Right atrium auricular region (tissue), 2 donors: ENCODE data around the gene PIGM. TPM values are rescaled to one million over a fixed set of nuclear protein-coding genes. Genes with fewer than 3 reads are reported as not detected.
A peak's percentile ranks its signal among the peaks of the same experiment; 100 is the strongest.

Experiments
- DNase-seq: peaks from one replicate; pipeline ENCODE4 v3.0.0-alpha.2; 2019; ENCODE audit warnings: low spot score
- H3K27ac ChIP-seq, 2 donors: fragments of 200-600 bp; sonication (generic); 1 replicate in 1 of 2; 2 replicates in 1 of 2; pipeline ENCODE4 v1.5.1; 2016 to 2019
- H3K27me3 ChIP-seq, 2 donors: fragments of 200-600 bp; sonication (generic); one replicate each; pipeline versions ENCODE4 v1.5.1 to v1.6.0; 2017 to 2019
- H3K36me3 ChIP-seq: fragments of 200-600 bp; sonication (generic); one replicate; pipeline ENCODE4 v1.5.1; 2016
- H3K4me1 ChIP-seq, 2 donors: fragments of 200-600 bp; sonication (generic); one replicate each; pipeline versions ENCODE4 v1.5.1 to v1.6.0; 2017 to 2019
- H3K4me3 ChIP-seq, 2 donors: fragments of 200-600 bp; sonication (generic); 1 replicate in 1 of 2; 2 replicates in 1 of 2; pipeline ENCODE4 v1.5.1; 2017 to 2019; ENCODE audit warnings: mild to moderate bottlenecking in 1 of 2, moderate library complexity in 1 of 2
- H3K9me3 ChIP-seq, 2 donors: fragments of 200-600 bp; sonication (generic); one replicate each; pipeline ENCODE4 v1.5.1; 2019
- total RNA-seq, 2 donors: library from RNA; depleted of rRNA; stranded (reverse); fragments of >200 nt; gene quantifications; one replicate each; pipeline ENCODE4 v1.1.0, GENCODE V29; 2016
- TF ChIP-seq, protein P1 (sequence below), 2 donors: fragments of 200-600 bp; sonication (generic); IDR thresholded peaks; one replicate each; pipeline ENCODE4 v1.5.1; 2019; ENCODE audit warnings: antibody characterized with exemption in 2 of 2

The PIGM gene
- total RNA-seq, 2 donors from 2014 or later, result 2.4 to 3.2 TPM

DNA sequence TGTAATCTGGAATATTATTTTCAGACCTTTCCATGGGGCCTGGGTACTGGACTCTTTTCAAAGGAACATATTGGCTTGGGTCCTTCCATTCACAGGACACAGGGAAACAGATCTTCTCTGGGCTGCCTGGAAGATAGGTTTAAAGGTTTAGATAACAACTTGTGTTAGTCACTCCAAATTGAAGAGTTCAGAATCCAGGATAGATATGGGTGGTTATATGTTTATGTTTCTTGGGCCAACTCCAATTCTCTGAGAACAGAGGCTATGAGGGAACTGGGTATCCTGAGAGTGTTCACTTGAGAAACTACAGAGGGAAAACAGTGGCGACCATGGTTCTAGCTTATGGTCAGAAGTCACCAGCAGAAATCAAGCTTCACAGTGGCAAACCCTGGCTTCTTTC lies 8.7 kb upstream of the PIGM start:
- TF ChIP-seq, protein P1, sequence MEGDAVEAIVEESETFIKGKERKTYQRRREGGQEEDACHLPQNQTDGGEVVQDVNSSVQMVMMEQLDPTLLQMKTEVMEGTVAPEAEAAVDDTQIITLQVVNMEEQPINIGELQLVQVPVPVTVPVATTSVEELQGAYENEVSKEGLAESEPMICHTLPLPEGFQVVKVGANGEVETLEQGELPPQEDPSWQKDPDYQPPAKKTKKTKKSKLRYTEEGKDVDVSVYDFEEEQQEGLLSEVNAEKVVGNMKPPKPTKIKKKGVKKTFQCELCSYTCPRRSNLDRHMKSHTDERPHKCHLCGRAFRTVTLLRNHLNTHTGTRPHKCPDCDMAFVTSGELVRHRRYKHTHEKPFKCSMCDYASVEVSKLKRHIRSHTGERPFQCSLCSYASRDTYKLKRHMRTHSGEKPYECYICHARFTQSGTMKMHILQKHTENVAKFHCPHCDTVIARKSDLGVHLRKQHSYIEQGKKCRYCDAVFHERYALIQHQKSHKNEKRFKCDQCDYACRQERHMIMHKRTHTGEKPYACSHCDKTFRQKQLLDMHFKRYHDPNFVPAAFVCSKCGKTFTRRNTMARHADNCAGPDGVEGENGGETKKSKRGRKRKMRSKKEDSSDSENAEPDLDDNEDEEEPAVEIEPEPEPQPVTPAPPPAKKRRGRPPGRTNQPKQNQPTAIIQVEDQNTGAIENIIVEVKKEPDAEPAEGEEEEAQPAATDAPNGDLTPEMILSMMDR (IDR thresholded peaks at IDR 0.05), result no peak
- Histone ChIP-seq H3K9me3 (no peaks in the 10 kb centered on the region), H3K4me1 (no peaks in the 10 kb centered on the region), H3K27me3 (no peaks in the 10 kb centered on the region), H3K27ac (no peak overlapping the region), H3K36me3 (no peaks in the 10 kb centered on the region), H3K4me3 (no peak overlapping the region)
- no peak for DNase-seq

DNA sequence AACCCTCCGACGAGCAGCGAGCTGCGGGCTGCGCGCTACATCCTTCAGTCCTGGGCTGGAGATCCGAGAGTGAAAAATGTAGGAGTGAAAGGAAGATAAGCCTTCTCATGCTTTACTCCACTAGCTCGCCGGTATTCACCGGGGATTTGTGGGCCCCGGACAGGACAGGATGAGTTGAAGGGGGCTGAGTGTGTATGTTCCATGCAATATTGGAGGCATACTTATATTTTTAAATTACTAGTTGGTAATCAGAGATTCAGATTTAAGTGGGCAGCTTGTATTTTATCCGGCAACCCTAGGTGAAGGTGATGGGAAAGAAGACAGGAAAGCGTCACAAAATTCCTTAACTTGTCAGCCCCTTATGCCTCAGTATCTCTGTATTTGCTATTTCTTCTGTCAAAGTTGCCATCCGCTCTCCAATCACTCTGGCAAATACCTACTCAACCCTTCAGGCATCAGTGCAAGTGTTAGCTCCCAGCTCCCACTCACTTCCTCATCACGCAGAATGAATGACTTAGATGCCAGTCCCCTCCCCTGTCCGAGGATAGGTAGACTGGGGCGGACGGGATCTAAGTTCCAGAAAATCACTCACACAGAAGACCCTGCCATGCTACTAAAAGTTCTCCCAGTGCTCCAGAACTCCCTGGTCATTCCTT lies 503 bp upstream of the PIGM start:
- DNase-seq, result no peak
- Histone ChIP-seq H3K27me3 (no peaks in the 10 kb centered on the region), H3K4me3 (peak overlapping the region; percentile 86 to 87), H3K9me3 (no peaks in the 10 kb centered on the region), H3K36me3 (no peaks in the 10 kb centered on the region), H3K27ac (peak overlapping the region; percentile 81 to 82), H3K4me1 (peaks cover 0 to 22% of the 10 kb centered on the region in 2 donors)
- TF ChIP-seq, protein P1 (IDR thresholded peaks at IDR 0.05), result no peak

DNA sequence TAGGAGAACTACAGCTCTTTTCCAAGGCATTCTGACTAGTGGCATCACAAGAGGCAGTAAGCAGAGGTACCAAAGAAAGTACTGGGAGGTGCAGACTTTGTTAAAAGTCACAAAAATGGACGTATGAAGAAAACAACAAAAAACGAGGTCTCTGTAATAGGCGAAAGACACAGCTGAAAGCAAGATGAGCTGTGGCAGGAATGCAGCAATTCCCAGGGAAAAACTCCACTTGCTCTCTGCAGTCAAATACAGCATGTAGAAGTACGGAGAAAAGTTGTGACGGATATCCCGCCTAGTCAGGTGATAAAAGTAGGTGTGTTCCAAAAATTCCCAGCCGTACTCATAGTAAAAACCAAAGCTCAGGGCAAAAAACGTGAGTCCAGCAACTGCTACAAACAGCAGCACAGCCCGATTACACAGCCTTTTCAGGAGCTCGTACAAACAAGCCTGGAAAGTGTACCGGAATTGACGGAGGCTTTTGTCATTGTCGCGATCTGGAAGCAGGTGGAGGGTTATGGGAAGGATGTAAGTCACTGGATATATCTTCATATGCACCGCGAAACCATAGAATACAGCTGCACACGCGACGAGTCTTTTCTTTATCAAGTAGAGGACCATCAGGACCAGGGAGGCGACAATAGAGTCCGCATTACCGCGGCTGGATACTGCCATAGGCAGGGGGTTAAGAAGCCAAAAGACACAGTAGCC lies 979 bp downstream of the PIGM start:
- peak overlapping the region; percentile 81 to 82 for H3K27ac ChIP-seq
- TF ChIP-seq, protein P1 (IDR thresholded peaks at IDR 0.05), result no peak
- no peak for DNase-seq
- no peaks in the 10 kb centered on the region for H3K36me3 ChIP-seq
- H3K27me3 ChIP-seq, result no peaks in the 10 kb centered on the region
- peak overlapping the region; percentile 86 to 87 for H3K4me3 ChIP-seq
- H3K9me3 ChIP-seq, result no peaks in the 10 kb centered on the region
- H3K4me1 ChIP-seq, result peaks cover 0 to 22% of the 10 kb centered on the region in 2 donors

DNA sequence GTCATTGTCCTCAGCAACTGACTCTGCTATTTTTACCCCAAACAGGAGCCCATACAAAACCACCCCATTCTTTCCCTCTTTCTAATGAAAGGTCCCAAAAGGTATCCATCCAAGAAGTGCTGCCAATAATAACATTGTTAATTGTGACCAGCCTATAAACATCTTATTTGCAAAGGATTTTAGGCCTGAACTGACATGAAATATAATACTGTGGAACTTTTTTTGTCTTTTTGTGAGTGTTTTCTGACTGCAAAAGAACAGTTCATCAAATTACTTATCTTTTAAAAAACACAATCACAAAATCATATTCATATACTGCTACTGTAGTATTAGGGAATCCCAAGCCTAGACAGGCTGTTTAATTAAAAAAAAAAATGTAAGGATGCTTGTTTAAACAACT lies 3.4 kb downstream of the PIGM start:
- Histone ChIP-seq H3K4me3 (no peak overlapping the region), H3K36me3 (no peaks in the 10 kb centered on the region), H3K4me1 (peaks cover 0 to 35% of the 10 kb centered on the region in 2 donors), H3K27ac (no peak overlapping the region), H3K27me3 (no peaks in the 10 kb centered on the region), H3K9me3 (no peaks in the 10 kb centered on the region)
- TF ChIP-seq, protein P1 (IDR thresholded peaks at IDR 0.05), result no peak
- DNase-seq, result no peak

DNA sequence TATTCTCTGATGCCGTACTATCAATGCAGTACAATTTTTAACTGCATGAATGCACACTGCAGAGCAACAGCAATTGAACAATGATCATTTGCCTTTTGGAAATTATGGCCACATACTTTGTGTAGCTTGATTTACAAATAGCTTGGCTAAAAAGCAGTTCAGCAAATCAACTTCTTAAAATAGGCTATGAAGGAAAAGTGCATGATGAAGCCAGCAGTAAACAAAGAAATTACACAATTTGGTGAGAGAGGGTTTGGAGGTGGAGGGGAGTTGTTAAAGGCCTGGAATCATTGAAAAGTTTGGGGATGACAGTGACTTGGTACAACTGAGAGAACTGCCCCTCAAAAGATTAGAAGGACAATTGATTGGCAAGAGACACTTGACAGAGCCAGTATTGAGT lies 6.5 kb downstream of the PIGM start:
- Histone ChIP-seq H3K9me3 (no peaks in the 10 kb centered on the region), H3K4me3 (no peak overlapping the region), H3K27ac (peak overlapping the region in 1 of 2 donors; percentile 53), H3K36me3 (no peaks in the 10 kb centered on the region), H3K4me1 (peaks cover 0 to 23% of the 10 kb centered on the region in 2 donors), H3K27me3 (no peaks in the 10 kb centered on the region)
- DNase-seq, result no peak
- TF ChIP-seq, protein P1 (IDR thresholded peaks at IDR 0.05), result no peak
